K562 (cell line): Measurements from ENCODE around the gene TRIP10. TPM values are rescaled to one million over a fixed set of nuclear protein-coding genes. Genes with fewer than 3 reads are reported as not detected.
"Not testable (repeated sequence)": the region's sequence is repeated elsewhere in the genome, so short reads cannot be mapped to it uniquely, and the experiment has no call there.

Source experiments
- ATAC-seq: fragments of 200-7000 bp; cut with Tn5 transposase; 3 replicates; pipeline ENCODE4 v1.9.1; 2020; ENCODE audit warnings: moderate library complexity
- BruUV-seq: library from RNA; stranded (reverse); fragments of 400-500 nt; replicated peaks from 2 replicates; lab custom pipeline; 2021; lab: Mats Ljungman, UMichigan
- CTCF ChIA-PET: fragments of 300-600 bp; formaldehyde crosslinking; extraction: SDS; loops from one replicate; lab custom pipeline; 2021; ENCODE audit warnings: low intra/inter-chr PET ratio; lab: Yijun Ruan, JAX
- POLR2A ChIA-PET: fragments of 300-600, 350-650 bp; sonication (Branson Sonifier 250); formaldehyde crosslinking; extraction: SDS; loops from one replicate; lab custom pipeline; 2021; ENCODE audit warnings: antibody characterized with exemption, inconsistent platforms; lab: Yijun Ruan, JAX
- DNase-seq, 4 experiments: peaks; one replicate each; pipeline versions ENCODE4 v3.0.0 to v3.0.0-alpha.2; 2011 to 2018; ENCODE audit warnings: low spot score in 3 of 4, mixed read lengths in 3 of 4; ENCODE audit errors: extremely low read depth in 1 of 4
- FAIRE-seq: peaks from 2 replicates; lab custom pipeline; 2011; peaks lifted over from hg19 to GRCh38; lab: Jason Lieb, UNC
- H2AFZ ChIP-seq: 2 replicates; pipeline ENCODE4 v1.6.0; 2011; ENCODE audit warnings: low read depth, low read length, control low read depth, inconsistent platforms
- H3K27ac ChIP-seq: fragments of 200-600 bp; 3 replicates; pipeline ENCODE4 v1.8.0; 2011; ENCODE audit warnings: low read depth, mild to moderate bottlenecking, control low read depth, inconsistent platforms, low read length, moderate library complexity, mixed read lengths; ENCODE audit errors: extremely low read depth
- H3K27me3 ChIP-seq, 2 experiments: fragments of 300-600 bp in 1 of 2; 2 replicates in 1 of 2; 3 replicates in 1 of 2; pipeline versions ENCODE4 v1.6.0 to v1.8.0; 2011; ENCODE audit warnings: inconsistent platforms in 2 of 2, low read length in 2 of 2, mild to moderate bottlenecking in 1 of 2, mixed read lengths in 1 of 2, moderate library complexity in 1 of 2; ENCODE audit not compliant: control insufficient read depth in 2 of 2, insufficient read depth in 2 of 2
- H3K36me3 ChIP-seq: fragments of 300-600 bp; 3 replicates; pipeline ENCODE4 v1.8.0; 2011; ENCODE audit warnings: mild to moderate bottlenecking, low read length, inconsistent platforms; ENCODE audit not compliant: control insufficient read depth, insufficient read depth
- H3K4me1 ChIP-seq, 2 experiments: fragments of 200-600 bp in 1 of 2; replicated peaks in 1 of 2; 2 replicates in 1 of 2; 3 replicates in 1 of 2; pipeline versions ENCODE4 v1.5.1 to v1.8.0; 2011; ENCODE audit warnings: inconsistent platforms in 2 of 2, low read length in 2 of 2, mild to moderate bottlenecking in 1 of 2, mixed read lengths in 1 of 2, moderate library complexity in 1 of 2; ENCODE audit not compliant: control insufficient read depth in 2 of 2, insufficient read depth in 2 of 2
- H3K4me2 ChIP-seq: 2 replicates; pipeline ENCODE4 v1.6.1; 2011; ENCODE audit warnings: low read length, control low read depth, inconsistent platforms, mixed read lengths; ENCODE audit not compliant: insufficient read depth
- H3K4me3 ChIP-seq: fragments of 200-600 bp; sonication (generic), shearing (Covaris generic); 2 replicates; pipeline ENCODE4 v1.5.1; 2016; ENCODE audit warnings: control low read depth, inconsistent platforms
- H3K79me2 ChIP-seq: fragments of 200-600 bp; 3 replicates; pipeline ENCODE4 v1.8.0; 2011; ENCODE audit warnings: low read length, inconsistent platforms; ENCODE audit not compliant: control insufficient read depth, insufficient read depth
- H3K9ac ChIP-seq, 2 experiments: 2 replicates each; pipeline versions ENCODE4 v1.6.0 to v1.6.1; 2011; ENCODE audit warnings: low read depth in 2 of 2, low read length in 2 of 2, control low read depth in 1 of 2, inconsistent platforms in 1 of 2, mild to moderate bottlenecking in 1 of 2, mixed read lengths in 1 of 2; ENCODE audit not compliant: insufficient read depth in 1 of 2
- H3K9me1 ChIP-seq: one replicate; pipeline ENCODE4 v1.6.0; 2011; ENCODE audit warnings: inconsistent platforms, mild to moderate bottlenecking, low read length, moderate library complexity; ENCODE audit not compliant: control insufficient read depth, insufficient read depth
- H3K9me3 ChIP-seq: replicated peaks from 2 replicates; pipeline ENCODE4 v1.5.1; 2011; ENCODE audit warnings: low read depth, low read length, inconsistent platforms; ENCODE audit not compliant: control insufficient read depth, insufficient read depth
- H4K20me1 ChIP-seq: replicated peaks from 2 replicates; pipeline ENCODE4 v1.6.1; 2011; ENCODE audit warnings: low read length, inconsistent platforms, mixed read lengths; ENCODE audit not compliant: control insufficient read depth, insufficient read depth
- CBFA2T2 ChIP-seq: fragments of 450-650 bp; conservative IDR thresholded peaks from 2 replicates; pipeline ENCODE4 v1.6.1; 2017; ENCODE audit warnings: mild to moderate bottlenecking
- HCFC1 ChIP-seq: IDR thresholded peaks from 2 replicates; pipeline ENCODE4 v1.6.1; 2012; ENCODE audit warnings: low read depth, low read length, improper control_type of control experiment
- WGBS: fragments of 100-300 bp; shearing (Covaris generic); methylation state at CpG from one replicate; pipeline ENCODE4 v1.1.6; 2016; ENCODE audit warnings: low coverage, mixed read lengths; ENCODE audit not compliant: insufficient coverage; ENCODE audit errors: missing lambda C conversion rate; 5-methylcytosine and 5-hydroxymethylcytosine counted together
- in situ Hi-C: fragments of 300-500 bp; cut with MboI; formaldehyde crosslinking; loops from 4 replicates; pipeline ENCODE4 v1.15.0; 2018; ENCODE audit warnings: inconsistent platforms, mixed read lengths
- intact Hi-C: fragments of 100-400 bp; cut with micrococcal nuclease; formaldehyde crosslinking; loops from 2 replicates; pipeline ENCODE4 v1.14.2; 2022
- polyA plus RNA-seq, 8 experiments: library from polyadenylated mRNA; depleted of rRNA in 4 of 8; stranded (reverse) in 5 of 8; unstranded in 3 of 8; fragments of >200 nt; fragmentation: Nextera tagmentation in 2 of 8; fragmentation: Illumina TruSeq in 1 of 8; extraction: Ambion mirVana in 2 of 8; extraction: Trizol in 1 of 8; gene quantifications; 2 replicates each; pipeline versions ENCODE4 v1.2.1 to v1.2.3, GENCODE V29; 2011 to 2014; ENCODE audit warnings: inconsistent platforms in 1 of 8, missing spikeins in 1 of 8
- total RNA-seq, 7 experiments: library from RNA; depleted of rRNA in 6 of 7; stranded (reverse); fragments of >200 nt in 6 of 7; fragmentation: Illumina TruSeq in 2 of 7; extraction: Trizol in 2 of 7; gene quantifications; 2 replicates each; pipeline versions ENCODE4 v1.2.1 to v1.2.3, GENCODE V29; 2011 to 2021; ENCODE audit warnings: low replicate concordance in 1 of 7
- TF ChIP-seq, protein P1 (sequence below), 2 experiments: fragments of 450-650 bp in 1 of 2; sonication (generic) in 1 of 2; formaldehyde crosslinking in 1 of 2; IDR thresholded peaks in 1 of 2; conservative IDR thresholded peaks in 1 of 2; 2 replicates each; pipeline versions ENCODE4 v1.6.1 to v1.8.1; 2016 to 2023; ENCODE audit warnings: mild to moderate bottlenecking in 2 of 2, moderate library complexity in 2 of 2, inconsistent platforms in 1 of 2, missing genetic modification reagents in 1 of 2

Gene TRIP10
- total and polyA plus RNA-seq, 9 of the 15 experiments (the other 6 are each of a cell fraction or from before 2014, with no cell fraction given), result 1.2 to 66.8 (median 36.1) TPM

DNA sequence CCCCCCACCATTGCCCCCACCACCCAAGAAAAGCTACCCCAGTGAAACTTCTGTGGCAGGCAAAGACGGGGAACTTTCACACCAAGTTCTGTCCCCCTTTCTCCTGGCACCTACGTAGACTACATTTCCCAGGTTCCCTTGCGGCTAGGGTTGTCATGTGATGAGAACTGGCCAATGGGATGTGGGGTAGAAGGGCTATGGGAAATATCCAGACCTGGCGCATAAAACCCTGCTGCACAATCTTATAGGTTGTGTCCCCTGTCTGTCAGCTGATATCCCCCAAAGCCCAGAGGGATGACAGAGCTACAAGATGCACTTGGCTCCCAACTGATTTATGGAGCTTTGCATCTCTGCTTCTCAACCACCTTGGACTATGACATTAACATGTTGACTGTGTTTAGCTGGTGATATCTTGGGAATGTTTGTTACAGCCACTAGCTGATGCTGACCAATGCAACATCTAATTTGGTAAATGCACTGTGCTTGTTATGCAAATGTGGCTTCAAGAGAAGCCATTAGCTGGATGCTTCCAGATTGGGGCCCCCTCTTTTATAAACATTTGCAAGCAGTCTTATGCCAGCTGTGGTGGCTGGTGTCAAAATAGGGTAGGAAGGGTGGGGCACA is 21.7 kb downstream of the TRIP10 start (continued):
- peak; percentile 88 for TF ChIP-seq HCFC1
- TF ChIP-seq CBFA2T2, result peak; percentile 27; the same call in 1 of the 2 replicates
- TF ChIP-seq, all 486 proteins: peak for 24

- CTCF ChIA-PET, H3K4me3 ChIP-seq, ATAC-seq, H3K27ac ChIP-seq, H4K20me1 ChIP-seq, H2AFZ ChIP-seq, H3K9me3 ChIP-seq, H3K4me2 ChIP-seq, DNase-seq, H3K9ac ChIP-seq, H3K9me1 ChIP-seq, FAIRE-seq, BruUV-seq, in situ Hi-C loops, H3K27me3 ChIP-seq: not testable (repeated sequence)
- POLR2A ChIA-PET, result interaction anchor here (1.0 kb wide), 1 partner anchor 12 kb away, joined by 4 read pairs; no protein-coding TSS in a partner anchor
- TF ChIP-seq, protein P1, sequence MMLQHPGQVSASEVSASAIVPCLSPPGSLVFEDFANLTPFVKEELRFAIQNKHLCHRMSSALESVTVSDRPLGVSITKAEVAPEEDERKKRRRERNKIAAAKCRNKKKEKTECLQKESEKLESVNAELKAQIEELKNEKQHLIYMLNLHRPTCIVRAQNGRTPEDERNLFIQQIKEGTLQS (IDR thresholded peaks at IDR 0.05), result peak; percentile 57
- TF ChIP-seq, protein P1 (CRISPR knock-in tag; conservative IDR thresholded peaks at IDR 0.05), result not testable (repeated sequence)
- peaks cover 13% of the 10 kb centered on the region for H3K79me2 ChIP-seq
- H3K36me3 ChIP-seq, result peaks cover 13% of the 10 kb centered on the region; the same call in 2 of the 3 replicates
- intact Hi-C loops, result loop anchor here (10.0 kb wide), 1 partner anchor 102 kb away; no protein-coding TSS in a partner anchor
- peaks cover 9 to 16% of the 10 kb centered on the region in 2 experiments for H3K4me1 ChIP-seq
- 58% methylated on average over 6 of the region's 8 CpGs for WGBS
Measured at GRCh38 chr19:6762253-6762797, 22.8 kb downstream of the TRIP10 start.
